ENCODE measurements around the gene IFIT2. TPM values are rescaled to one million over a fixed set of nuclear protein-coding genes. Genes with fewer than 3 reads are reported as not detected.
"Not testable (repeated sequence)": the region's sequence is repeated elsewhere in the genome, so short reads cannot be mapped to it uniquely, and the experiment has no call there.

The IFIT2 gene
- total RNA-seq = 100 to 1,000 TPM in 1 of 3 donors, 10 to 100 TPM in 2; 21.8 to 103 (median 34.9) TPM
- 16.6 TPM for total RNA-seq (2013)

- H3K27me3 Mint-ChIP-seq (ENCODE audit: low read depth in 2 of 2) = no peaks in the 10 kb centered on the region
- H3K4me1 Mint-ChIP-seq = peaks cover 51 to 59% of the 10 kb centered on the region in 2 donors
- H3K9me3 ChIP-seq (ENCODE audit: control insufficient read depth, insufficient read depth, low read length) = no peaks in the 10 kb centered on the region
- 3% methylated on average over 8 of the region's 10 CpGs for WGBS (ENCODE audit: insufficient coverage)
- H3K9me3 Mint-ChIP-seq = peaks cover 0 to 4% of the 10 kb centered on the region in 2 donors
- H3K4me1 ChIP-seq (ENCODE audit: control insufficient read depth, insufficient read depth, low read length) = peaks cover 34% of the 10 kb centered on the region
- H3K36me3 ChIP-seq (ENCODE audit: control insufficient read depth, insufficient read depth, low read length) = peaks cover 11% of the 10 kb centered on the region
- ATAC-seq (peak; percentile 70 to 75 (median 75)), DNase-seq (peak in 1 of 2 donors; percentile 79)
- peak within 1 kb of the TSS; percentile 75 for H3K4me3 ChIP-seq (ENCODE audit: low read length)
- no peak for TF ChIP-seq CTCF (IDR thresholded peaks at IDR 0.05)
- intact Hi-C loops (cut with micrococcal nuclease) = loop anchor here (2.0 kb wide), 2 partner anchors 67 to 113 kb away; partner anchors contain the start of gene IFIT5
- peak within 1 kb of the TSS; percentile 95 for H3K4me3 Mint-ChIP-seq
- peak within 1 kb of the TSS; percentile 89 for H3K27ac ChIP-seq (ENCODE audit: low read length)
- H3K36me3 Mint-ChIP-seq = peaks cover 31% of the 10 kb centered on the region
- H3K27me3 ChIP-seq (ENCODE audit: control insufficient read depth, insufficient read depth, low read length) = no peaks in the 10 kb centered on the region
- peak within 1 kb of the TSS; percentile 95 to 98 for H3K27ac Mint-ChIP-seq
These were observed at the start of gene IFIT2 for GRCh38 chr10:89301721-89302445. TSS of gene IFIT2 (plus strand) at chr10:89302046. CDS start at chr10:89302124, 78 bp downstream.

GRCh38 chr10:89252225-89252585 is 49.6 kb upstream of the IFIT2 start:
- Histone ChIP-seq H3K4me1 (ENCODE audit: control insufficient read depth, insufficient read depth, low read length) (peaks cover 7% of the 10 kb centered on the region), H3K4me3 (ENCODE audit: low read length) (no peak overlapping the region)

GRCh38 chr10:89255091-89255579 is 46.7 kb upstream of the IFIT2 start:
- H3K4me3 ChIP-seq (ENCODE audit: low read length); H3K9me3 ChIP-seq (ENCODE audit: control insufficient read depth, insufficient read depth, low read length); H3K9me3 Mint-ChIP-seq; ATAC-seq; intact Hi-C loops (cut with micrococcal nuclease); H3K36me3 Mint-ChIP-seq; H3K4me3 Mint-ChIP-seq; H3K27ac ChIP-seq (ENCODE audit: low read length); DNase-seq; H3K4me1 ChIP-seq (ENCODE audit: control insufficient read depth, insufficient read depth, low read length); H3K27me3 ChIP-seq (ENCODE audit: control insufficient read depth, insufficient read depth, low read length); H3K36me3 ChIP-seq (ENCODE audit: control insufficient read depth, insufficient read depth, low read length): not testable (repeated sequence)
- 71% methylated on average over 2 of the region's 2 CpGs for WGBS (ENCODE audit: insufficient coverage)
- peaks cover 25 to 43% of the 10 kb centered on the region in 2 donors for H3K27me3 Mint-ChIP-seq (ENCODE audit: low read depth in 2 of 2)
- H3K27ac Mint-ChIP-seq = peak overlapping the region in 1 of 2 donors; percentile 5
- H3K4me1 Mint-ChIP-seq = peaks cover 10 to 18% of the 10 kb centered on the region in 2 donors

More at GRCh38 chr10:89252225-89252585, 49.6 kb upstream of the IFIT2 start:
- no peaks in the 10 kb centered on the region for H3K27me3 ChIP-seq (ENCODE audit: control insufficient read depth, insufficient read depth, low read length)
- peaks cover 13 to 27% of the 10 kb centered on the region in 2 donors for H3K27me3 Mint-ChIP-seq (ENCODE audit: low read depth in 2 of 2)
- H3K9me3 ChIP-seq (ENCODE audit: control insufficient read depth, insufficient read depth, low read length) = peaks cover 4% of the 10 kb centered on the region
- ATAC-seq = no peak
- 95% methylated on average over 2 of the region's 2 CpGs for WGBS (ENCODE audit: insufficient coverage)
- TF ChIP-seq CTCF (IDR thresholded peaks at IDR 0.05) = no peak
- H3K27ac Mint-ChIP-seq = peak overlapping the region; percentile 80 to 92
- peaks cover 21 to 22% of the 10 kb centered on the region in 2 donors for H3K4me1 Mint-ChIP-seq
- H3K27ac ChIP-seq (ENCODE audit: low read length) = peak overlapping the region; percentile 60
- H3K36me3 Mint-ChIP-seq = no peaks in the 10 kb centered on the region
- intact Hi-C loops (cut with micrococcal nuclease) = no loop called here
- no peaks in the 10 kb centered on the region for H3K36me3 ChIP-seq (ENCODE audit: control insufficient read depth, insufficient read depth, low read length)
- H3K9me3 Mint-ChIP-seq = no peaks in the 10 kb centered on the region
- H3K4me3 Mint-ChIP-seq = no peak overlapping the region
- no peak for DNase-seq

GRCh38 chr10:89255793-89256192 is 46.1 kb upstream of the IFIT2 start:
- no peak overlapping the region for H3K4me3 Mint-ChIP-seq
- H3K27me3 ChIP-seq (ENCODE audit: control insufficient read depth, insufficient read depth, low read length) = no peaks in the 10 kb centered on the region
- H3K4me1 Mint-ChIP-seq = peaks cover 5 to 14% of the 10 kb centered on the region in 2 donors
- no peaks in the 10 kb centered on the region for H3K9me3 Mint-ChIP-seq
- H3K36me3 ChIP-seq (ENCODE audit: control insufficient read depth, insufficient read depth, low read length) = no peaks in the 10 kb centered on the region
- DNase-seq (no peak), ATAC-seq (no peak)
- H3K27ac ChIP-seq (ENCODE audit: low read length) = no peak overlapping the region
- peaks cover 10% of the 10 kb centered on the region for H3K4me1 ChIP-seq (ENCODE audit: control insufficient read depth, insufficient read depth, low read length)
- peak overlapping the region in 1 of 2 donors; percentile 5 for H3K27ac Mint-ChIP-seq
- H3K36me3 Mint-ChIP-seq = no peaks in the 10 kb centered on the region
- H3K4me3 ChIP-seq (ENCODE audit: low read length) = no peak overlapping the region
- no peak for TF ChIP-seq CTCF (IDR thresholded peaks at IDR 0.05)
- peaks cover 25 to 43% of the 10 kb centered on the region in 2 donors for H3K27me3 Mint-ChIP-seq (ENCODE audit: low read depth in 2 of 2)
- H3K9me3 ChIP-seq (ENCODE audit: control insufficient read depth, insufficient read depth, low read length) = peaks cover 4% of the 10 kb centered on the region
- intact Hi-C loops (cut with micrococcal nuclease) = no loop called here

Data from natural killer cell (primary cell).